ENCODE data around the gene SPDYE6. TPM values are rescaled to one million over a fixed set of nuclear protein-coding genes. Genes with fewer than 3 reads are reported as not detected.
A peak's percentile ranks its signal among the peaks of the same experiment; 100 is the strongest.
"Not testable (repeated sequence)": the region's sequence is repeated elsewhere in the genome, so short reads cannot be mapped to it uniquely, and the experiment has no call there.

SPDYE6 gene
- total RNA-seq, 1 donor from 2014 or later: not detected

DNA sequence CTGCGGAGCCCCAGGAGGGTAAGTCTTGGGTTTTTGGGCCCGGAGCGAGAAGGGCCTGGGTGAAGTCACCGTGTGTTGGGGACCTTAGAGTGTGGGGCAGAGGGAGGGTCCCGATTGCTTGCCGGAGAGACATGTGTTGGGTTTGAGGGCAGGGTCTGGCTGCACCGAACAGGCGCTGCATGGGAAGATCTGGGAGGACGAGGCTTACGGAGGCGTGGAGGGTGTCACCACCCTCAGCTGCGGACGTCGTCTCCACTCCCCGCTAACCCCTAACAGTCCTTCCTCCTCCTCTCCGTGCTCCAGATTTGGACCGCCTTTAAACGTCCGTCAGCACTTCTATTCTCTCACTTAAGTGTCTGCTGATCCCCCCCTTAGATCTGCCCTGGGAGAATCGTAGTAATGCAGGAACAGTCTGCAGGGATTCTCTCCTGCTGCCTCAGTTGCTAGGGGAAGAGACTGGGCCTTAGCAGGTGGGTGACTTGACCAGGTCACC, 8.2 kb upstream of the SPDYE6 start:
- not testable (repeated sequence) for DNase-seq (ENCODE audit: extremely low read depth, low read depth, low spot score)

DNA sequence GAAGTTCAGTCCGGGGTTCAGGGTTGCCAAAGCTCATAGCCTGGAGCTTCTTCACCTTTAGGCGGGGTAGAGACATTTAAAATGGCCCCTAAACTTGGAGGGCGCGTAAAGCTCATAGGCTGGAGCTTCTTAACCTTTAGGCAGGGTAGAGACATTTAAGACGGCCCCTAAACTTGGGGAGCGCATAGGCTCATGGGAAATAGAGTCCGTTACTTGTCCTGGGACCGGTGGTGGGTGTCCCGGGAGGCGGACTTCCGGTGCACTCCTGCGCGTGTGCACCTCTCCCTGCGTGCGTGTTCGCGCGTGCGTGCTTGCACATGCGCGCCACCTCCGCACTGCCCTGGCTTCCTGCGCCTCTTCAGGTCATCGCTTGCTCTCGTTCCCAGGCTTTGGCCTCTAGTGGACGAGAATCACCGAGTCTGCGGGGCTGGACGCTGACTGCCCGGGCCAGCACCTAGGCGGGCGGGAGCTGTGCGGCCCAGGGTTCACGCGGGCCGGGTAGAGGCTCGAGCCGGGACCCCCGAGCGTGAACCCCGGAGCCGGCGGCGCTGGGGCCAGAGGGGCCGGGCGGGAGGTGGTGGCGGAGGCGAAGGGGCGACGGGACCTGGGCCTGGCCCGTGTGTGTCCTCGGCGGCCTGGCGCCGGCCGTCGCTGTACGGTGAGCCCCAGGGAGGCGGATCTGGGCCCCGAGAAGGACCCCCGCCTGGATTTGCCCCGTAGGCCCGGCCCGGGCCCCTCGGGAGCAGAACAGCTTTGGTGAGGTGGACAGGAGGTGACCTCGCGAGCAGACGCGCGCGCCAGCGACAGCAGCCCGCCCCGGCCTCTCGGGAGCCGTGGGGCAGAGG, 7.5 kb upstream of the SPDYE6 start:
- DNase-seq (ENCODE audit: extremely low read depth, low read depth, low spot score): peak; percentile 84

DNA sequence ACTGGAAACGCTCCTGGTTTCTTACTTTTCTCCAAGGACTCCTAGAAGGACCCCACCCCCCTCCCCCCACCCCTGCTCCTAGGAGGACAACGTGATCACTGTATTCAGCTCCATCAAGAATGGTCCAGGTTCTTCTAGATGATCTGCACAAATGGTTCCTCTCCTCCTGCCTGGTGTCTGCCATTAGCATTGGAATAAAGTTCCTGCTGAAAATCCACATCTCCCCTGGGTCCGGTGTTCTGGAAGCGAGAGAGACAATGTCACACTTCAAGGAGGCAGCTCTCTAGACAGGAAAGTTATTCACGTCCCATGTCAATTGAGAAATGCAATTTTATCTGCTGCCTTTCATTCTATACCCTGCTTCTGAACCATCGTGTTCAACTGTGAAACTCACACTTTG, 9.3 kb downstream of the SPDYE6 start:
- DNase-seq (ENCODE audit: extremely low read depth, low read depth, low spot score): not testable (repeated sequence)

DNA sequence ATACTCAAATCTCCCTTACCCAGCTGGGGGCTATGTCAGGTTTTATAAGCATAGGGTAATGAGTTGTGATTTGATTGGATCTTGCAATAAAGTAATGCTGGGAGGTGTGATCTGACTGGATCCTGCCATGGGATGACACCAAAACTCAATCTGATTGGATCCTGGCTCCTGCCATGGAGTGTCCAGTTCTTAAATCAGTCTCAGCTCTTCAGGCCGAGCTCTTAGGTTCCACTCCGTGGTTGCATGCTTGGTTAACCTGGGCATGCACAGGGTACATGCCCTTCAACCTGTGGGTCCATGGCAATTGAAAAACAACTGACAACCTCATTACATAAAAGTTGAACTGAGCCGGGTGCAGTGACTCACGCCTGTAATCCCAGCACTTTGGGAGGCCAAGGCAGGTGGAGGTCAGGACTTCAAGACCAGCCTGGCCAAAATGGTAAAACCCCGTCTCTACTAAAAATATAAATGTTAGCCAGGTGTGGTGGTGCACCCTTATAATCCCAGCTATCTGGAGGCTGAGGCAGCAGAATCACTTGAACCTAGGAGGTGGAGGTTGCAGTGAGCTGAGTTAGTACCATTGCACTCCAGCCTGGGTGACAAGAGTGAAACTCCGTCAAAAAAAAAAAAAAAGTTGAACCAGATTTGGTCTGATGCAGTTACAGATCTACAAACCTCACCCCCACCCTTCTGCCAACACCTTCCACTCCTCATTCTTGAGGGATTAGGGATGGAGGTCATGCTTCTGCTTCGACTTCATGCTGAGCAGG, 15.5 kb downstream of the SPDYE6 start:
- not testable (repeated sequence) for DNase-seq (ENCODE audit: extremely low read depth, low read depth, low spot score)

DNA sequence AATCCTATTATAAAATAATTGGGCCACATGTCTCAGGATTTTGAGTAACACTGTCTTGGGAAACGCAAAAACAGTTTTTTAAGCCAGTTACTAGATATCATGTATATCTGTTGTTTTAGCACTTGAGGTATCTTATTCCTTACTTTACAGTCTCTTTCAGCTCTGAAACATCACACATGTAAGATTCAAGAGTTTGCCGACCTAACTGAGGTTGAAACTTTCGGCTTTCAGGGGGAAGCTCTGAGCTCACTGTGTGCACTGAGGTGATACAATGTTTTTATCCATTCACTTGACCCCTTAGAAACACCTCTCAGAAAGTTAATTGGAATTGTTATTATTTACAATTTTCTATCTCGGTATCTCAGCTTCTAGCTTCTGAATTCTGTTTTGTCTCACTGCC, 18.8 kb downstream of the SPDYE6 start:
- DNase-seq (ENCODE audit: extremely low read depth, low read depth, low spot score): not testable (repeated sequence)

DNA sequence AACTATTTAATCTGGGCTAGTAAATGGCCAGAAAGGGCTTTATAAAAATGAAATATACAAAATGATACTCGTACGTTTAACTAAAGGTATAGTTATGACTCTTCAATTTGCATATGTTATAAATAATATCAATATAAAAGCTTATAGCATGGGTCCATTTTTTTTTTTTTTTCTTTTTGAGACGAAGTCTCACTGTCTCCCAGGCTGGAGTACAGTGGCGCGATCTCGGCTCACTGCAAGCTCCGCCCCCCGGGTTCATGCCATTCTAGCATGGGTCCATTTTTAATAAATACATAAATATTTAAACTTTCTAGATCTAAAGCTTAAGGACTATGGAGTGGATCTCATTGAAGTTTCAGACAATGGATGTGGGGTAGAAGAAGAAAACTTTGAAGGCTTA, 19.2 kb downstream of the SPDYE6 start:
- not testable (repeated sequence) for DNase-seq (ENCODE audit: extremely low read depth, low read depth, low spot score)

DNA sequence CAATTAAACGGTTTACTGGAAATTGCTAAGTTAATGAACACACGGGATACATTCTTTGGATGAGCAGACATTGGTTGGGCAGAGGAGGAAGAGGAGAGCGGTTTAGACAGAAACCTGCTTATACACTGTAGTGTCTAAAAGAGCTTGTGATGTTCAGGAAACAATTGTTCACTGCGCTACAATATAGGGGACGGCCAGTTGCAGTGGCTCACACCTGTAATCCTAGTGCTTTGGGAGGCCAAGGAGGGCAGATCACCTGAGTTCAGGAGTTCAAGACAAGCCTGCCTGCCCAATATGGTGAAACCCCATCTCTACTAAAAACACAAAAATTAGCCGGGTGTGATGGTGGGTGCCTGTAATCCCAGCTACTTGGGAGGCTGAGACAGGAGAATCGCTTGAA, 20.7 kb downstream of the SPDYE6 start:
- not testable (repeated sequence) for DNase-seq (ENCODE audit: extremely low read depth, low read depth, low spot score)

DNA sequence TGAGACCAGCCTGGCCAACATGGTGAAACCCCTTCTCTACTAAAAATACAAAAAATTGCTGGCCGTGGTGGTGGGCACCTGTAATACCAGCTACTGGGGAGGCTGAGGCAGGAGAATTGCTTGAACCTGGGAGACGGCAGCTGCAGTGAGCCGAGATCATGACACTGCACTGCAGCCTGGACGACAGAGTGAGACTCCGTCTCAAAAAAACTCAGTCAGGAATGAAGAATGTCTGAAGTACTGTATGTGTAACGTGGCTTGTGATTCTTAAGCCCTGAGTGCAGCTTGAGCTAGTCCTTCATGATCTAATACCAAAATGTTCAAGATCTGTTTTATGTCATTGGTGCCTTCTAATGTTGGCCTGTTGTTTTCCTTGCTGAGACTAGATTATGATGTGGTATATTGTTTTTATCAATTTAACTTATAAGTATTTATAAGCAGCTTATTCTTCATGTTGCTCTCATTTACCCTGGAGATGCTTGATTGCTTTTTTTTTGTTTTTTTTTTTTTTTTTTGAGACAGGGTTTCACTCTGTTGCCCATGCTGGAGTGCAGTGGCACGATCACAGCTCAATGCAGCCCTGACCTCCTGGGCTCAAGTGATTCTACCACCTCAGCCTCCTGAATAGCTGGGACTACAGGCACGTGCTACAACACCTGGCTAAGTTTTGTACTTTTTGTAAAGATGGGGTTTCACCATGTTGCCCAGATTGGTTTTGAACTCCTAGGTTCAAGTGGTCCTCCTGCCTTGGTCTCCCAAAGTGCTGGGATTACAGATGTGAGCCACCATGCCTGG, 25.4 kb downstream of the SPDYE6 start:
- not testable (repeated sequence) for DNase-seq (ENCODE audit: extremely low read depth, low read depth, low spot score)

DNA sequence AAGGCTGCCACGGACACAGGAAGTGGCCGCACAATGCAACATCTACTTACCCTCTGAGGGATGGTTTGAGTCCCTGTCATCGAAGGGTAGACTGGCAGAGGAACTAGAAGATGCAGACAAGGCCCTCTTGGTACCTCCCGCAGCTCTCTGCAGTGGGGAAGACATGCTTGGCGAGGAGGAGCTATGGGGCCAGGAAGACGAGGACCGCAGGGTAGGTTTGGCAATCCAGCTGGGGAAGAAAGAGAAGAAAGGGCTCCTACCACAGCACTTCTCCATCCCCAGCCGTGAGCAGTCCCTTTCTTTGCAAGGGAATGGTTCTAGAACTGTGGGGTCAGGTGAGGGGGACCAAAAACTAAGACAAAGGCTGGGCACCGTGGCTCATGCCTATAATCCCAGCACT, 26.9 kb downstream of the SPDYE6 start:
- DNase-seq (ENCODE audit: extremely low read depth, low read depth, low spot score): not testable (repeated sequence)

DNA sequence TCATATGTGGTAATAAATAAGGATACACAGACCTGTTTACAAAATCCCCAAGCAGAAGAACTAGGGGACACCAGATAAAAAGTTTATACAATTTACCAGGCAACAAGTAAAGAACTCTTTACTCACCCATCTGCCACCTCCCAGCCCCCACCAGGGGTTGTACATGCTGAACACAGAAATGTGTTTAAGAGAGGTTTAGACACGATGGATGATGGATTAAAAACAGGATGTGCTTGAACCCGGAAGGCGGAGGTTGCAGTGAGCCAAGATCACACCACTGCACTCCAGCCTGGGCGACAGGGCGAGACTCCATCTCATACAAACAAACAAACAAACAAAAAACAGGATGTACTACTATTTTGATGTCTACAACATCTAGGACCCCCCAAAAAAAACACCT, 27.4 kb downstream of the SPDYE6 start:
- not testable (repeated sequence) for DNase-seq (ENCODE audit: extremely low read depth, low read depth, low spot score)

DNA sequence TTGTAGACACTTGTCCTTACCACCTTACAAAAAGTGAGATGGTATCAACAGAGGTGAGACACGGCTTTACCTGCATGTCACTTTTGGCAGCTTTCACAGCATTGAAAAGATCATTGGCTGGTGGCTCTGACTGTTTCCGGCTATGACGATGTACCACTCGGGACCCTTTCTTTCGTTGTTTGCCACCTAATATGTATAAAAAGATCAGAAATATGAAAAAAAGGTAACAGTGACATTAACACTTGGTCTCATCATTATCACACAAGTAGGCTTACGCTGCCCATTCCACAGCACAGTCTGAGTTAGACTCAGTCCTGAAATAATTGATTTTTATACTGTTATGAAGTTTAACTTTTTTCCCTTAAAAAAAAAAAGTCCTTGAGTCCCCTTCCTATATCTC, 29.1 kb downstream of the SPDYE6 start:
- not testable (repeated sequence) for DNase-seq (ENCODE audit: extremely low read depth, low read depth, low spot score)

DNA sequence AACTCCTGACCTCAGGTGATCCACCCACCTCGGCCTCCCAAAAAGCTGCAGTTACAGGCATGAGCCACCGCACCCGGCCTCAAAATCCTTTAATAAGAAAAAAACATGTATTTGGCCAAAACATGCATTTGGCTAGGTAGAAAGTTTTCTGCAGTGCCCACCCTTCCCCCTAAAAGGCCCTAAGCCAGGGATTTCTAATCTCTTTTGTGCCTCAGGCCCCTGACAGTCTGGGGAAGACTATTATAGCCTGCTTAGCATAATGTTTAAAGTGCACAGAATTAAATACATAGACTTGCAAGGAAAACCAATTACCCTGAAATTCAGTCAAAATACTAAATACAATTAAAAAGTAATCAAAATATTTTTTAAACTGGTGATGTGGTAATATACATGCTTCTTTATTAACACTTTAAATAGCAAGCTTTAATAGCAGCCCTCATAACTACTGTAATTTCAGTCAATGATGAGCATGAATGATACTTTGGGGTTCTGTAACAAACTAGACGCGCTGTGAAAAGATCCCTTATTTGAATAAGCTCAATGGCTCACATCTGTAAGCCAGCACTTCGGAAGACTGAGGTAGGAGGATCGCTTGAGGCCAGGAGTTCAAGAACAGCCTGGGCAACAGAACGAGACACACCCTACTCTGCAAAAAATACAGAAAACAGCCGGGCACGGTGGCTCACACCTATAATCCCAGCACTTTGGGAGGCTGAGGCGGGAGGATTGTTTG, 29.9 kb downstream of the SPDYE6 start:
- DNase-seq (ENCODE audit: extremely low read depth, low read depth, low spot score): no peak

DNA sequence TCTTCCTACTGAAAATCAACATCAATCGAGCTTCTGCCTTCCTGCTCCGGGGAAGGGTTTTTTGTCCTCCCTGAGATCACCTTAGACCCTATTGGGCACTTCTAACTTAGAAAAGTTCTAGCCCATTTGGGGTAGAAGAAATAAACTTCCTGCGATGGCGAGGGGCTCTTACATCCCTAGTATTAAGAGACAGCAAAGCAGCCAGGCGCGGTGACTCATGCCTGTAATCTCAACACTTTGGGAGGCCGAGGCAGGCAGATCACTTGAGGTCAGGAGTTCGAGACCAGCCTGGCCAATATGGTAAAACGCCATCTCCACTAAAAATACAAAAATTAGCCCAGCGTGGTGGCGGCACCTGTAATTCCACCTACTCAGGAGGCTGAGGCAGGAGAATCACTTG, 31.1 kb downstream of the SPDYE6 start:
- not testable (repeated sequence) for DNase-seq (ENCODE audit: extremely low read depth, low read depth, low spot score)

DNA sequence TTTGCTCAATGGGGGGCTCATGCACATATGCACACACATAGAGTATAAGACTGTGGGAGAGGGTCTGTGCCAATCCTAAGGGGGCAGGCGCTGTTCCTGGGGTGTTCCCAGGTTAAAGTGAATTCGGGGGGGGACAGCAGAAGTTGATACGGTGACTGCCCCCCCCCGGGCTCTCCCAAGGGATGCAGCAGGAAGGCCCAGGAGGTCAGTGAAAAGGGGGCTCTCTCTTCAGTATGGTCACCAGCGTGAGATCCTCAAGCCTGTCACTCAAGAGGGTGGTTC, 32.4 kb downstream of the SPDYE6 start:
- DNase-seq (ENCODE audit: extremely low read depth, low read depth, low spot score): no peak

DNA sequence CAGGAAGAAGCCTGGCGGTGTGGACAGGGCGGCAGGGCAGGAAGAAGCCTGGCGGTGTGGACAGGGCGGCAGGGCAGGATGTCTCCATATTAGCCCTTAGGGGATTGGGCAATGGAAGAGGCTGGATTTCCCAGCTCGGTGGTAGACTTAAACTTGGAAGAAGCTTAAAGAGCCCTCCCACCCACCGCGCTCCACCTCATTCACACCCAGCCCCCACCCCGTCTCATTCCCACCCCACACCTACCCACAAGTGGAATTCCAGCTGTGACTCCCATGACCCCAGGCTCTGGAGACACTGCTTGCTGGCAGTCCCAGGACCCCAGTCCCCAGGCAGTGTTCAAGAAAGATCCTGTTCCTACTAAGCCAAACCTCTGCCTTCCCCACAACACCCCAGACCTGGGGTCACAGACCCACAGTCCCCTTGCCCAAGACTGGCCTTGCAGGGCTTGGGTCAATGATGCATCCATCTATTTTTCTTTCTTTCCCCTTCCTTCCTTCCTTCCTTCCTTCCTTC, 34.0 kb downstream of the SPDYE6 start:
- no peak for DNase-seq (ENCODE audit: extremely low read depth, low read depth, low spot score)

DNA sequence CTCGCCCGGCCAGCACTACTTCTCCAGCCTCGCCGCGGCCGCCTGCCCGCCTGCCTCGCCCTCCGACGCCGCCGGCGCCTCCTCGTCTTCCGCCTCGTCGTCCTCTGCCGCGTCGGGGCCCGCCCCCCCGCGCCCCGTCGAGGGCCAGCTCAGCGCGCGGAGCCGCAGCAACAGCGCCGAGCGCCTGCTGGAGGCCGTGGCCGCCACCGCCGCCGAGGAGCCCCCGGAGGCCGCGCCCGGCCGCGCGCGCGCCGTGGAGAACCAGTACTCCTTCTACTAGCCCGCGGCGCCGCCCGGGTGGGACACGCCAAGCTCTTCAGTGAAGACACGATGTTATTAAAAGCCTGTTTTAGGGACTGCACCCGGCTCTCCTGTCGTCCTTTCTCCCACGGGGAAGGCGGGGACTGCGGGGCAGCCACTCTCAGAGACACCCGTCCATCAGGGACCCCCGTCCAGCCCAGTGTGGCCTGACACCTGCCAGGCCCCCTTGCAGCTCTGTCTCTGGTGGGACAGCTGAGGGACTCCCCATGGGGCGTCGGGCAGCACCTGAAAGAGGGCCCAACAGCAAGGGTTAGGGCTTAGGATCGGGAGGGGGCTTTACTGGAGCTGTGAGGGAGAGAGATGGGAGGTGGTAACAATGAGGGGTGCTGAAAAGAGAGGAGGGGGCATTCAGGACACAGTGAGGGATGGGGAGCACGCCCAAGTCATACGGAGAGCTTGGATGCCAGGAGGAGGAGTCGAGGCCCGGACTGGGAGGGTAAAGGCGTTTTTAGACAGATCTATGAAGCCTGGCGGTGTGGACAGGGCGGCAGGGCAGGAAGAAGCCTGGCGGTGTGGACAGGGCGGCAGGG, 34.7 kb downstream of the SPDYE6 start:
- no peak for DNase-seq (ENCODE audit: extremely low read depth, low read depth, low spot score)

DNA sequence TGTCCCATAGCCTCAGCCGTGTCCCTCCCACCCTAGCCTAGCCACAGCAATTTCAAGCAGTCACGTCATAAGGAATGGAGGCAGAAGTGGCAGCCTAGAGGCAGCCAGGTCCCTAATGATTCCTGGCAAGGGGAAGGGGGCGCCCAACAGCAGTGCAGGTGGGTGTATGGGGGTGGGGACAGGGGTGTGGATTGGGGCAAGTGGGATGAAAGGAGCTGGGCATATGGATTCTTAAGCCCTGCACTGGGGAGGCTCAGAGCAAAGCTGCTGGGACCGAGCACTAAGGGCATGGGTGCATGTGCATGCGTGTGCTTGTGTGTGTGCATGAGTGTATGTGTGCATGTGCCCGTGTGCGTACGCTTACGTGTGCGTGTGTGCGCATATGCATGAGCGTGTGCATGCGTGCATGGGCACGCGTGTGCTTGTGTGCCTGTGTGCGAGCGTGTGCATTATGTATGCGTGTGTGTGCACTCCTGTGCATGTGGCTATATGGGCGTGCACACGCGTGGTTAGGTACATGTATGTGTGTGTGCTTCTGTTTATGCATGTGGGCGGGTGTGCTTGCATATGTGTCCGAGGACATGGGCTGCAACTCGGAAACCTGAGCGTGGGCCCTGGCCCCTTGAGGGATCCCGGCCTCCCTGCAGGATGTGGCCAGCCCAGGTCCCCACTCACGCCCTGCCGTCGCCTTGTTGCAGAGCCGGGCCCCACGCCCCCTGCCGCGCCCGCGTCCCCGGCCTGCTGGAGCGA, 35.5 kb downstream of the SPDYE6 start:
- no peak for DNase-seq (ENCODE audit: extremely low read depth, low read depth, low spot score)

DNA sequence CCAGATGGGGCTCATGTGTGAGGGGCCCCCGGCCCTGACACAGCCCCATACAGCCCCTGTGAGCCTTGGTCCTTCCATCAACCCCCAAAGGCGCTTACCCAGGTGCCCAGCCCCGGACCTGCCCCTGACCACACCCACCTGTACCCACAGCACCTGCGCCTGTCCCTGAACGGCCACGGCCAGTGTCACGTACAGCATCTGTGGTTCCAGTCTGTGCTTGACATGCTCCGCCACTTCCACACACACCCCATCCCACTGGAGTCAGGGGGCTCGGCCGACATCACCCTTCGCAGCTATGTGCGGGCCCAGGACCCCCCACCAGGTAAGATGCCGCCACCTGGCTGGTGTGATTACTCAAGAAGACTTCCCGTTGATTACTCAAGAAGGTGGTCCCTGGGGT, 36.1 kb downstream of the SPDYE6 start:
- no peak for DNase-seq (ENCODE audit: extremely low read depth, low read depth, low spot score)

DNA sequence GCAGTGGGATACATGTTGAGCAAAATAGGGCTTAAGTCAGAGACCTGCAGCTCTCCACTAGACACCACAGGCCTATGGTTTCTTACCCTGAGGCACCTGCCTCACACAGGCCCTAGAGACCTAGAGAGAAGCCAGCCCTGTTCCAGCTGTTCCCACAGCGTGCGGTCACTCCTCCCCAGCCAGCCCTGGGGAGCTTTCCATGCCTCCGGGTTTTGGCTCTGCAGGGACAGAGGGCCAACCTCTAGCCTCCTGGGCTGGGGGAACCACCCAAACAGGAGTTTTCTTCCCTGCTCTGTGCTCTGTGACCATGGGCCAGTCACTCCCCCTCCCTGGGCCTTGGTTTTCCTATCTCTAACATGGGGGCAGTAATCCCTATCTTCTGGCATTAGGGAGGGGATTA, 36.6 kb downstream of the SPDYE6 start:
- DNase-seq (ENCODE audit: extremely low read depth, low read depth, low spot score): no peak
